HG03025 (cell line): ENCODE data around the gene LTBP2.

Source experiments
- ATAC-seq: cut with Tn5 transposase; IDR thresholded peaks from one replicate; pipeline ENCODE4 v1.9.1; 2021; ENCODE audit warnings: mild to moderate bottlenecking, moderate library complexity; ENCODE audit not compliant: unreplicated experiment, low FRiP score

The LTBP2 gene

GRCh38 chr14:74615735-74616134 lies 3.7 kb upstream of the LTBP2 start:
- no peak for ATAC-seq

- no peak for ATAC-seq
Measured at GRCh38 chr14:74614508-74615495, 2.8 kb upstream of the LTBP2 start.

GRCh38 chr14:74613211-74613914 lies 1.3 kb upstream of the LTBP2 start:
- no peak for ATAC-seq

GRCh38 chr14:74612350-74613021 lies 449 bp upstream of the LTBP2 start:
- no peak for ATAC-seq

- ATAC-seq = no peak
Measured at GRCh38 chr14:74610866-74611649, 979 bp downstream of the LTBP2 start.

- ATAC-seq = no peak
Measured at GRCh38 chr14:74610199-74610865, 1.7 kb downstream of the LTBP2 start.

- no peak for ATAC-seq
Measured at GRCh38 chr14:74609721-74610120, 2.3 kb downstream of the LTBP2 start.

GRCh38 chr14:74608959-74609611 lies 3.0 kb downstream of the LTBP2 start:
- ATAC-seq = no peak

- ATAC-seq = no peak
Measured at GRCh38 chr14:74606727-74607126, 5.3 kb downstream of the LTBP2 start.

- ATAC-seq = no peak
Measured at GRCh38 chr14:74605531-74606223, 6.4 kb downstream of the LTBP2 start.

GRCh38 chr14:74604911-74605310 lies 7.1 kb downstream of the LTBP2 start:
- ATAC-seq = no peak

GRCh38 chr14:74604157-74604556 lies 7.9 kb downstream of the LTBP2 start:
- ATAC-seq = no peak

GRCh38 chr14:74601982-74602381 lies 10.1 kb downstream of the LTBP2 start:
- no peak for ATAC-seq

GRCh38 chr14:74599946-74600345 lies 12.1 kb downstream of the LTBP2 start:
- ATAC-seq = no peak

GRCh38 chr14:74599321-74599761 lies 12.7 kb downstream of the LTBP2 start:
- ATAC-seq = no peak

GRCh38 chr14:74596741-74597450 lies 15.1 kb downstream of the LTBP2 start:
- no peak for ATAC-seq

- ATAC-seq = no peak
Measured at GRCh38 chr14:74595006-74595735, 16.9 kb downstream of the LTBP2 start.
